Activated naive CD8-positive, alpha-beta T cell (primary cell): ENCODE data around the gene RGS6.

Source experiments
- H3K27ac Mint-ChIP-seq: one replicate; pipeline ENCODE4 v1.8.0; 2021; ENCODE audit warnings: mixed read lengths
- H3K27me3 Mint-ChIP-seq: one replicate; pipeline ENCODE4 v1.8.0; 2021; ENCODE audit warnings: mixed read lengths
- H3K36me3 Mint-ChIP-seq: one replicate; pipeline ENCODE4 v1.8.0; 2021; ENCODE audit warnings: mixed read lengths
- H3K4me1 Mint-ChIP-seq: one replicate; pipeline ENCODE4 v1.8.0; 2021; ENCODE audit warnings: low read depth, mixed read lengths
- H3K4me3 Mint-ChIP-seq: one replicate; pipeline ENCODE4 v1.8.0; 2021; ENCODE audit warnings: mild to moderate bottlenecking, mixed read lengths
- H3K9me3 Mint-ChIP-seq: one replicate; pipeline ENCODE4 v1.8.0; 2021; ENCODE audit warnings: low read depth, mixed read lengths

RGS6 gene

DNA sequence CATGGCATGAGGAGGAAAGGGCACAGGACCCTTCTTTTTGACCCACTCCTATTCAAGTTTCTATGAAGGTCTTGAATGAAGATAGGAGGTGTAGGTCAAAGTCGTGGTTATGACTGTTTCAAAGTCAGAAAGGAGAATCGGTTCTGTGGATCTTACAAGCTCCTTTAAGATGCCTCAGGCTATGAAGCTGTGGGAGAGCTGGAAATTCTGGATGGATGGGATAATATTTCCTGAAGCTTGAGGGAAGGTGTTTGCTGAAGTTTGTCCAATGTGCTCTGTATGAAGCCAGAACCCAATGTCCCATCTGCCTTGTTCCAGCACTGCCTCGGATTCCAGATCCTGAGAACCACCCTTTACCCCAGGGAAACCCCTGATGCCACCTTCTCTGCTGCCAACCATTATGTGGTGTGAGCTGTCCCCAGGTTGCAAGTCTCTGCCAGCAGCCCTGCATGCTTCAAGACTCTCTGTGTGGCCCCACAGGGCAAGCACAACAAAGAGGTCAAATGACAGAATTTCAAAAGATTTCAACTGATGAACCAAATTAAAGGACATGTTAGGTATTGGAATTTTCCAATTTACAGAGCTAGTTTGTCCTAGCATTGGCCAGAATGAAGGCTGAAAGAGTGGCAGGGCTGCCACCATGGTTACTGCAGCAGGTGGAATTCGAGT is 472.0 kb downstream of the RGS6 start:
- Mint-ChIP-seq H3K4me1 (peaks cover 14% of the 10 kb centered on the region), H3K27me3 (peaks cover 32% of the 10 kb centered on the region), H3K9me3 (peaks cover 3% of the 10 kb centered on the region), H3K27ac (no peak overlapping the region), H3K4me3 (no peak overlapping the region), H3K36me3 (no peaks in the 10 kb centered on the region)

DNA sequence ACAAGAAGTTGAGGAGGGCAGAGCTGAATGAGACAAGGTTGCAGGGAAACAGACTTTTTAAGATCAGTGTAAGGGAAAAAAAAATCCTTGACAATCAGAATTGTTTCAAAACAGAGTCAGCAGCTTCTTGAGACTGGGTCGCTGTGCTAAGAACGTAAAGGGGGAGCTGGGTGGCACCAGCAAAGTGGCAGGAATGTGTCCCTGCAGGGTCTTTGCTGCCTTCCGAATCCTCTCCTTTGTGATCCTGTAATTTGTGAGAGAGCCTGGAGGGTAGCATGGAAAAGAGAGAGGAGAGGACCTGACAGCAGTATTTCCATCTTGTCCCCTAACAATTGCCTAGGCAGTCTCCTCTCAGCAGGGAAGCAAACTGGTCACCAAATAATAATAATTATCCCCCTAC is 472.8 kb downstream of the RGS6 start:
- H3K4me1 Mint-ChIP-seq = peaks cover 14% of the 10 kb centered on the region
- H3K4me3 Mint-ChIP-seq = no peak overlapping the region
- H3K36me3 Mint-ChIP-seq = no peaks in the 10 kb centered on the region
- peaks cover 31% of the 10 kb centered on the region for H3K27me3 Mint-ChIP-seq
- H3K27ac Mint-ChIP-seq = no peak overlapping the region
- H3K9me3 Mint-ChIP-seq = peaks cover 3% of the 10 kb centered on the region

DNA sequence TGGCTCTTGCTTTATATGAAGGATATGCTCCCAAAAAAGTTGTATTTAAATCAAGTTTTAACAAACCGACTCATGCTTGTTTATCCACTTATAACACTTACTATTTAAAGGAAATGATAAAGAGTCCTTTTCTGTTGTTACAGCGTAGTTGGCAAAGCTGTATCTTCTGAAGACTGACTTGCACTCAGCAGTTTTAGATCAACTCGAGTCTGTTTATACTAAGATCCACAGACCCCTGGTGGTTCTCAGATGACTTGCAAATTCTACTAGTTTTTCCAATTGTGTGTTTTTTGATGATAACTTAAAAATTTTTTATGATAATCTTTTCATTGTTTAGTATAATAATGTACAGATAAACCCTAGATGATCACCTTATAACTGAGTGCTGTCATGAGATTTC is 475.8 kb downstream of the RGS6 start:
- Mint-ChIP-seq H3K27me3 (peaks cover 18% of the 10 kb centered on the region), H3K4me1 (no peaks in the 10 kb centered on the region), H3K36me3 (no peaks in the 10 kb centered on the region), H3K4me3 (no peak overlapping the region), H3K9me3 (peaks cover 3% of the 10 kb centered on the region), H3K27ac (no peak overlapping the region)

DNA sequence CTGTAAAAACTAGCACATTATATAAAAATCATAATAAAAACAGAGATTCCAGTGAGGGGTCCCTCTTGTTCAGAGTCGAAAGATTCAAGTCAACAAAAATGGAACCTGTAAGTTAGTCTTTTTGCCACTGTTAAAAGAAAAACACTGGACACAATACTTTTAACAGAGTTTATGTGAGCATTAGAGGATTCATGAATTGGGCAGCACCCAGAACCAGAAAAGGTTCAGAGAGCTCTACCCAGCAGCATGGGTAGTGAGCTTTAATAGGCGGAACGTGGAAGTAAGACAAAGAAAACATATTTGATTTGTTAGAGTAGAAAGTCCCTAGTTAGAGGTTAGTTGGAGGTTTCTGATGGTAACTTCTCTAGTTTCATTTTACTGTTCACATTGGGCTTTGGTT is 476.8 kb downstream of the RGS6 start:
- H3K4me1 Mint-ChIP-seq = no peaks in the 10 kb centered on the region
- H3K9me3 Mint-ChIP-seq = peaks cover 3% of the 10 kb centered on the region
- H3K27me3 Mint-ChIP-seq = peaks cover 12% of the 10 kb centered on the region
- no peak overlapping the region for H3K27ac Mint-ChIP-seq
- H3K4me3 Mint-ChIP-seq = no peak overlapping the region
- no peaks in the 10 kb centered on the region for H3K36me3 Mint-ChIP-seq

DNA sequence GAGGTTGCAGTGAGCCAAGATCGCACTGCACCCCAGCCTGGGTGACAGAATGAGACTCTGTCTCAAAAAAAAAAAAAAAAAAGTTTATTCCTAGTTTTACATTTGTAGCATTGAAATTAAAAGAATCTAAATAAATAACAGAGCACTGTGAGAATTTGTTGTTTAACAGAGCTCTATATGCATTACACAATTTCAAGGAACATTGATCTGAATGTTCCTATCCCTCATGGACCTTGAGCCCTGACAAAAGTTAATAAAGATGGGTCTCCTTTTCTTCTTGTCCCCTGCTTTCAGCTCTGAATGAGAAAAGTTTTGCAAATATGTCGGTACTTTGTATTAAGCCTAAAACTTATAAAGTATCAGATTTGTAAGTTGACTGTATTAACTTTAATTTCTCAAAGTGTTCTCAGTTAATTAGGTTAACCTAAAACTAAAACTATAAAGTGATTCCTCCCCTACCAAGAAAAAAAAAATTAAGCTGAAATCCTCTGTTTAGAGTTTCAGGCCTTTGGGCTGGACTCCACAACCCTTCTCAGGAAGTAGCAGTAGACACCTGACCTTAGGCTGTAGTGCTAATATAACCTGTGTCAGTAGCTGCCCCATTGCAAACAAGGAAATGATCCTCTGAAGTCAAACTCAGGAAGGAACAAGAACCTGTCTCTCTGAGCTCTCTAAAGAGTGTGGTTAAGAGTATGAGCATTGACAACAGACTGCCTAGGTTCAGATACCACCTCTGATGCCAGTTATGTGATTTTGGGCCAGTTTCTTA is 484.0 kb downstream of the RGS6 start:
- H3K36me3 Mint-ChIP-seq = peaks cover 3% of the 10 kb centered on the region
- H3K4me3 Mint-ChIP-seq = no peak overlapping the region
- no peak overlapping the region for H3K27ac Mint-ChIP-seq
- peaks cover 5% of the 10 kb centered on the region for H3K4me1 Mint-ChIP-seq
- no peaks in the 10 kb centered on the region for H3K9me3 Mint-ChIP-seq
- peaks cover 11% of the 10 kb centered on the region for H3K27me3 Mint-ChIP-seq

DNA sequence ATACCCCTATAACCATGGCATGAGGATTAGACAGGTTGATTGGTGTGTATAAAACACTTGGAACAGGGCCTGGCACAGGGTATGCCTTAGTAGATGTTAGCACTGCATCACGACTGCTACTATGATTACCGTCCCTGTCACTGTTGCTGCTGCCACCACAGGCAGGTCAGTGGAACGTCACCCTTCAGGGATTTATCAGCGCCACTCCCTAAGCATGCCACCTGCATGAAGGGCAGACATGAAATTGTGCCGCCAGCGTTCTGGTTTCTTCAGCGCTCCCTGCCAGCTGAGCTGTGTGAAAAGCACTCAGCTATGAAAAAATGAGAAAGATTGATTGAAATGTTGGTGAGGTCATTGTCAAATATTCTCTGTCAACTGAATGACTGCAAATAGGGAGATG is 484.7 kb downstream of the RGS6 start:
- Mint-ChIP-seq H3K4me3 (no peak overlapping the region), H3K4me1 (peaks cover 5% of the 10 kb centered on the region), H3K27me3 (peaks cover 11% of the 10 kb centered on the region), H3K27ac (no peak overlapping the region), H3K36me3 (peaks cover 3% of the 10 kb centered on the region), H3K9me3 (no peaks in the 10 kb centered on the region)

DNA sequence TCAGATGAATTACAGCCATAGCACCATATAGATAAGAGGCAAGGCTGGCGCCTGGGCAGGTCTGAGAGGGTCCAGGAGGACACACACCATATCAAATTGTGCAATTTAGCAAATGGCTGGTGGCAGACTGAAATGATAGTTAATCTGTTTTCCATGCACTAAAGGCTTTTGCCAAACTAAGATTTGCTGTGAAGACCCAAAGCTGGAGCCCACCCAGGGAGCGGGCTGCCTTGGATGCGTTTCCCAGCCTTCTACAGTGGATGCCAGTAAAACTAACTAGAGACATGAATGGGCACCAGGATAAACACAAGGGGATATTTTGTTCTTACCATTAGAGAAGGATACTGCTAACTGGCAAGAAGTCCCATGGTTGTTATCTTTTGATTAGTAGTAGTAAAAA is 486.6 kb downstream of the RGS6 start:
- Mint-ChIP-seq H3K27ac (no peak overlapping the region), H3K9me3 (no peaks in the 10 kb centered on the region), H3K36me3 (peaks cover 7% of the 10 kb centered on the region), H3K4me3 (no peak overlapping the region), H3K4me1 (peaks cover 5% of the 10 kb centered on the region), H3K27me3 (peaks cover 11% of the 10 kb centered on the region)

DNA sequence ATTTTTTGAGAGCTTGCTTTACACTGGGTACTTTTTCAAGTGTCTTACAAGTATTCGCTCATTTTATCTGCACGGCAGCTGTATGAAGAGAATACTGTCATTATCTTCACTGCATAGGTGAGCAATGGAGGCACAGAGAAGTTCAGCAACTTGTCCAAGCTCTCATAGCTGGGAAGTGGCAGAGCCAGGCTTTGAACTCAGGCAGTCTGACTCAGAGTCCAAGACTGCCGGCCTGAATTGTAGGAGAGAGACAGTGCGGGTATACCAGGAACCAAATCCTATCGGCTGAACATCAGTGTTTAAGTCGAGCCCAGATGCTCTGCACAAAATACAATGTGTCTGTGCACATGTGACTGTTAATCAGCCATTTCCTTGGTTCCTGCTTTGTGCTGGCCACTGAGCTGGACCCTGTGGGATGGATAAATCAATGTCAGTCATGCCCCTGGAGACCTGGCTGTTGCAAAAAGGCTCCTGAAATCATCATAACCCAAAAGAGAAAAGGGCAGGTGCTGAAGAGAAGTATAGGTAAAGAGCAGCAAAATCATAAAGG is 487.1 kb downstream of the RGS6 start:
- no peaks in the 10 kb centered on the region for H3K9me3 Mint-ChIP-seq
- peaks cover 8% of the 10 kb centered on the region for H3K27me3 Mint-ChIP-seq
- H3K4me1 Mint-ChIP-seq = peaks cover 5% of the 10 kb centered on the region
- peaks cover 7% of the 10 kb centered on the region for H3K36me3 Mint-ChIP-seq
- H3K27ac Mint-ChIP-seq = no peak overlapping the region
- H3K4me3 Mint-ChIP-seq = no peak overlapping the region

DNA sequence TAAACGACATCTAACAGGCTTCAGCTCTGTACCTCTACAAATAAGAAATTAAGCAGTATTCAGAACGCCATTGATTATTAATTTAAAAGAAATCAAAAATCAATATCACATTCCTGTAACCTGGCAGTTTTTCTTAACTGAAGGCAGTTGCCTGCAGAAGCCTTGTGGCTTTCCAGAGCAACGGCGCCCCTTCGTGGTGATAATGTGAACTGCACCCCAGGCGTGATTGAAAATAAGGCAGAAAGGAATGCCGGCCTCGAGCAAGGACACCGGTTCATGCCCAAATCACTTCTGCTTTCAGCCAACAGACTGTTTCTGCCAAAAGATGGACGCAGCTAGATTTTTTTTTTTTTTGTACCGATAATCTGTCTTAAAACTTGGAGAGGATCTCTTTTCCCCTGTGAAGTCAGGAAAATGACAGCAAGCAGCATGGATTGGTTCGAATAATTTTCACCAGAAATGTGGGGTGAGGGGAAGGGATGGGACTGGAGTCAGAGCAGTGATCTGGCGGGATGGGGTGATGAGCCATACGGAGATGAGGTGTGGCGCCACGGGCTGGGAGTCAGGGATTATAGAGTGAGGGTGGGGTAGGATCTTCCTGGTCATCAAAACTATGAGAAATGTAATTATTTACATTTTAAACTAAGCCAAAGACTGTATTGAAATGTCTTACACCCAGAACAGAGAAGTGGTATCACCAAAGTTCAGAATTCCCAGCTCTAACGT is 488.7 kb downstream of the RGS6 start:
- Mint-ChIP-seq H3K4me1 (peaks cover 5% of the 10 kb centered on the region), H3K36me3 (peaks cover 4% of the 10 kb centered on the region), H3K9me3 (no peaks in the 10 kb centered on the region), H3K4me3 (no peak overlapping the region), H3K27ac (no peak overlapping the region), H3K27me3 (peaks cover 5% of the 10 kb centered on the region)

DNA sequence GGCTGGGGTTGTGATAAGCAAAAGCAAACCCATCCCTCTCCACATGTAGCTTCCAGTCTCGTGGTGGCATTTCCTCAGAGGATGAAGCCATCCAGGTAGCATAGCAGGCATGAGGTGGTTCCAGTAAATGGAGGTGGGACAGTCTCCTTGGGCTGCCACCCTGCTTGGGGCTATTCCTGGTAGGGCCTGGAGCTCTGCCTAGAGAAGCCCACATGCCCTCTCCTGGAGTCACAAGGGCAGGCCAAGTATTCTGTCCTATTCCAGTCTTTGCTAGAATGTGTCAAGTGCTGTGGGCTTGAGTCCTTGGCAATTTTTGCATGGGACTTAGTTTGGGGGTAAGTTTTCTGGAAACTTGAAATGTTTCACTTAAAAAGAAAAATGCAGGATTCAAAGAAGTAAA is 491.7 kb downstream of the RGS6 start:
- H3K36me3 Mint-ChIP-seq = peaks cover 4% of the 10 kb centered on the region
- peaks cover 7% of the 10 kb centered on the region for H3K9me3 Mint-ChIP-seq
- peaks cover 3% of the 10 kb centered on the region for H3K27me3 Mint-ChIP-seq
- no peak overlapping the region for H3K27ac Mint-ChIP-seq
- H3K4me3 Mint-ChIP-seq = no peak overlapping the region
- H3K4me1 Mint-ChIP-seq = peaks cover 2% of the 10 kb centered on the region

DNA sequence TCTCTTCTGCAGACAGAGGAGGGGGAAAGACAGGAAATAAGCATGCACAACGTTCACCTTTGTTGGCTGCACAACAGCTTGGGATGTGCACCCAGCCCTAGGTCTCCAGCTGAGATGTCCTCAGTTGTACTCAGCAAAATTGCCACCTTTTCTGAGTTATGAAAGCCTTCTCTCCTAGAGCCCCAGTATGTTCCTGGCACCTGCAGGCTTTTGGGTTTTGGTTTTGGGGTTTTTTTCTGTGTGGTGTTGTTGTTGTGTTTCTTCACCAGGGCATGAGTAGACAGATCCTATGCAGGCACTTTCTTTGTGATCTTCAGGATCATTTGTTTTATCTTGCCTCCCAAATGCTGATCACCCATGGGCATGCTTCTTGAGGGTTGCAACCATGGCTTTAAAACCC is 498.2 kb downstream of the RGS6 start:
- Mint-ChIP-seq H3K36me3 (no peaks in the 10 kb centered on the region), H3K27me3 (no peaks in the 10 kb centered on the region), H3K4me3 (no peak overlapping the region), H3K4me1 (no peaks in the 10 kb centered on the region), H3K27ac (no peak overlapping the region), H3K9me3 (peaks cover 7% of the 10 kb centered on the region)

DNA sequence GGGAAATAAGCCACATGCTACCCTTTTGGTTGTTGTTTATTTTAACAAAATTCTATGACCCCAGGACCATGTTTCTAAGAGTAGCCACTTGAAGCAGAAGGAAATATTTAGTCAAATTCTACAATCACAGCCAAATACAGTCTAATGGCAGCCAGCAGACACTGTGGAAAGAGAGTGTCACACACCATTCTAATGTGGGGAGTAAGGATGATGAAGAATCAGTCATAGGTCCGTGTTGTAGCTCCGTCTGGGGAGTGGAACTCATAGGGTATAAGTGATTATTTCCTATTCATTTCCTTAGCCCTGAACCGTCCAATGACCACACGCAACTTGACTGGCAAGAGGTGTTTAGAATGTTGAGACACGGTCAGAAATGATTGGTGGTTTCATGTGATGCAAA is 500.5 kb downstream of the RGS6 start:
- no peak overlapping the region for H3K4me3 Mint-ChIP-seq
- H3K36me3 Mint-ChIP-seq = no peaks in the 10 kb centered on the region
- no peaks in the 10 kb centered on the region for H3K4me1 Mint-ChIP-seq
- H3K27ac Mint-ChIP-seq = no peak overlapping the region
- peaks cover 3% of the 10 kb centered on the region for H3K9me3 Mint-ChIP-seq
- no peaks in the 10 kb centered on the region for H3K27me3 Mint-ChIP-seq

DNA sequence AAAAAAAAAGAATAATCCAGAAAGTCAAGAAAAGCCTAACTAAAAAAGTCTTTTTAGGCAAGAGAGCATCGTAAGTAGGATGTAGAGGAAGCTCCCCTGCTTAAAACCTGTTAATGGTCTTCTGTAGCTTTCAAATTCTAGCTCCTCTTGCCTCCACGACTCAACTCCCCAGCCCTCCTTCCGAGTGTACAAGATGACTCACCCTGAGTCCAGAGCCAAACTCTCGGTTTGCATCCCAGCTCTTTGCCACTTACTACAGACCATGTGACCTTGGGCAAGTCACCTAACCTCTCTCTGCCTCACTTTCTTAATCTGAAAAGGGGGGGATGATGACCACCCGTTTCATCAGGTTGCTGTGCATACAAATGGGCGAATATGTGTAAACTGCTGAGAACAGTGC is 501.3 kb downstream of the RGS6 start:
- H3K27me3 Mint-ChIP-seq = no peaks in the 10 kb centered on the region

DNA sequence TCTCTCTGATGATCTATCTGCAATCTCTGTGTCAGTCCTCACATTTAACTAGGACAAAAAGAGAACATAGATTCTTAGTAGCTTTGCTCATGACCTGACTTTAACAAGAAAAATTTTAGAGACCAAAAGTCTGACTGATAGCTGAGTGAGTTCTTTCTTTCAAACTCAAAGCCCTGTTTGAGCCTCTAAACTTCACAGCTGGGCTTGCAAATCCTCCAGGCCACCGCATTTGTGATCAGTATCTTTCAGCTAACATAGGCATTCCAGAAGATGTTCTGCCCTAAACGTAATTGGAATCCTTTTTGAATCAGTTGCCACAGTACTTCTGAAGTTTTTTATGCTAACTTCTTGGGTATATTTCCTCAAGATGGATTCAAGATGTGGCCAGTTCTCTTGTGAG is 502.6 kb downstream of the RGS6 start:
- H3K27ac Mint-ChIP-seq = no peak overlapping the region
- H3K27me3 Mint-ChIP-seq = no peaks in the 10 kb centered on the region
- H3K9me3 Mint-ChIP-seq = no peaks in the 10 kb centered on the region
- peaks cover 10% of the 10 kb centered on the region for H3K4me1 Mint-ChIP-seq
- no peaks in the 10 kb centered on the region for H3K36me3 Mint-ChIP-seq
- H3K4me3 Mint-ChIP-seq = no peak overlapping the region

More for the DNA sequence above, 501.3 kb downstream of the RGS6 start:
- H3K4me3 Mint-ChIP-seq = no peak overlapping the region
- H3K36me3 Mint-ChIP-seq = no peaks in the 10 kb centered on the region
- no peaks in the 10 kb centered on the region for H3K9me3 Mint-ChIP-seq
- no peaks in the 10 kb centered on the region for H3K4me1 Mint-ChIP-seq
- no peak overlapping the region for H3K27ac Mint-ChIP-seq

DNA sequence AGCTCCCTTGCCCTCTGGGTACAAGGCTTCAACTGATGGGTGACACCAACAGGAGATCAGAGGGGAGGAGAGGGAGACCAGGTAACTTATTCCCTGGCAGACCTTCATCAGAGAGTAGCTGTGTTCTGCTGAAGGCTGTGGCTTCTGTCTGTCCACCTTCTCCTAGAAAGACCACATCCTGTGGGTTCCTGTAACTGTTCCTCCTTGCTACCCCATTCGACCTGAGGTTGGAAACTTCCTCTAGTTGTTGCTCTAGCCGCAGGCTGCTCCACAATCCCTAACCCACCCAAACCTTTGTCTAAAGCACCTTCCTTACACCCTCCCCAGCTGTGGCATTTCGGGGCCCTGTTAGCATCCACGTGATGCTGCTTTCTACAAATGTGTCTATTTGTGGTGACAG is 507.5 kb downstream of the RGS6 start:
- H3K27me3 Mint-ChIP-seq = no peaks in the 10 kb centered on the region
- H3K27ac Mint-ChIP-seq = no peak overlapping the region
- no peaks in the 10 kb centered on the region for H3K36me3 Mint-ChIP-seq
- peaks cover 51% of the 10 kb centered on the region for H3K4me1 Mint-ChIP-seq
- no peak overlapping the region for H3K4me3 Mint-ChIP-seq
- no peaks in the 10 kb centered on the region for H3K9me3 Mint-ChIP-seq
